Kidney tubule cell (primary cell): Measurements from ENCODE around the gene TRPM2.
"Not testable (repeated sequence)": the region's sequence is repeated elsewhere in the genome, so short reads cannot be mapped to it uniquely, and the experiment has no call there.

Experiments
- DNase-seq: peaks from one replicate; pipeline ENCODE4 v3.0.0-alpha.2; 2018; ENCODE audit warnings: low spot score

The TRPM2 gene

DNA sequence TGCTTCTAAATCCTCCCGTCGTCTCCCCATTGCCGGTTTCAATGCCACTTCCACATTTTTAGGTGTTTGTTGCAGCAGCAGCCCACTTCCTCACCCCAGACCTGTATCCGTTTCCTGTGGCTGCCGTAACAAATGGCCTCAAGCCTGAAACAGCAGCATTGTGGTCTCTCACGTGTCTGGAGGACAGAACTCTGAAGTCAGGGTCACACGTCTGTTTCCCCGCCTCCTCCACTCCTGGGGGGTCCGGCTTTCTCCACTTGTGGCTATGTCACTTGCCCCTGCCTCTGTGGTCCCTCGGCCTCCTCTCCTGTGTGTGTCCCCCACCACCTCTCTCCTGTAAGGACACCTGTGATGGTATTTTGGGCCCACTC is 21.8 kb downstream of the TRPM2 start:
- DNase-seq: no peak

DNA sequence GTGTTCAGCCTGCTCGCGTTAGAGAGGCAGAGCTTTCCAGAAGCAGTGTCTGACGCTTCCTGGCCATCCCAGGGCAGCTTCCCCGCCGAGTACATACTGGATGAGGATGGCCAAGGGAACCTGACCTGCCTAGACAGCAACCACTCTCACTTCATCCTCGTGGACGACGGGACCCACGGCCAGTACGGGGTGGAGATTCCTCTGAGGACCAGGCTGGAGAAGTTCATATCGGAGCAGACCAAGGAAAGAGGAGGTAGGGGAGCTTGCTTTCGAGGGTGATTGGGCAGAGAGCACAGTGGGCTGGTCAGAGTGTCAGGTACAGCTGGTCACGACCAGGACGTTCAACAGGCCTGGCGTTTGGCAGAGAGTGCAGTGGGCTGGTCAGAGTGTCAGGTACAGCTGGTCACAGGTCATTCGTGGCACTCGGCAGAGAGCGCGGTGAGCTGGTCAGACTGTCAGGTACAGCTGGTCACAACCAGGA is 22.4 kb downstream of the TRPM2 start:
- DNase-seq: no peak

DNA sequence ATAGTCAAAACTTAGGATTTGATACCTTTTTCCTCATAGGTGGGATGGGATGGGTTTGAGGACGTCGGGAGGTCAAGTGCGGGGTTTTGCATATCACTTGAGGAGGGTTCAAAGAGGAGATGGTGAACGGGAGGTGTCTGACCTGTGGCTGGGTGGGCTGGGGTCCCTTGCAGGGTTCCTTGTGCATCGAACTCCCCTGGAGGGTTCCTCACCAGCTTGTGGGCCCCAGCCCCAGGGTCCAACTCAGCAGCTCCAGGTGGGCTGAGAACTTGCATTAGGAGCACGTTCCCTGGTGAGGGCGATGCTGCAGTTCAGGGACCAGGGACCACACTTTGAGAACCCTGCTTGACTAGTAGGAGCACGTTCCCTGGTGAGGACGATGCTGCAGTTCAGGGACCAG is 23.2 kb downstream of the TRPM2 start:
- DNase-seq: no peak

DNA sequence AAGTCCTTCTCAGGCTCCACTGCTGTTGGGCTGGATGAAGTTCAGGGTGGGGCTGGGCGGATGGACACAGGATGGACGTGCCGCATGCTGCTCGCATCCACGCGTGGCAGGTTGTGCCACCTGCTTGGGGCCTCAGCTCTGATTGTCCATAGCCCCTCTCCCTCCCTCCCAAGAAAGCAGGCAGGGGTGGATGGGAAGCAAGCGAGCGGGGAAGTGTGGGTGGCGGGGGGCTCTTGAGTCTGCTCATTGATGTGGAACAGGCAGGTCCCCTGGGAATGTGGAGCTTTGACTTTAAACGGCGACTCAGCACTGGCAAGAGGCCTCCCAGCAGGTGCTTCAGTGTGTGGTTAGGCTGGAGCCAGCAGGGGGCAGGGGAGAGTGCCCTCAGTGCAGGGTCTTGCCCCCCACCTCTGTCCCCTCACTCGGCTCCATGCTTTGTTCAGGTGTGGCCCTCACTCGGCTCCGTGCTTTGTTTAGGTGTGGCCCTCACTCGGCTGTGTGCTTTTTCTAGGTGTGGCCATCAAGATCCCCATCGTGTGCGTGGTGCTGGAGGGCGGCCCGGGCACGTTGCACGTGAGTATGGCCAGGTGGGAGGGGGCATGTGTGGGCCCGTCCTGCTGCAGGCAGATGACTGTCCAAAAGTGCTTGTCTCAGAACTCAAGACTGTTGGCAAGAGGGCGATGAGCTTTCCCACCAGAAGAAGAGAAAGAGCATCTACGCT is 23.9 kb downstream of the TRPM2 start:
- DNase-seq: no peak

DNA sequence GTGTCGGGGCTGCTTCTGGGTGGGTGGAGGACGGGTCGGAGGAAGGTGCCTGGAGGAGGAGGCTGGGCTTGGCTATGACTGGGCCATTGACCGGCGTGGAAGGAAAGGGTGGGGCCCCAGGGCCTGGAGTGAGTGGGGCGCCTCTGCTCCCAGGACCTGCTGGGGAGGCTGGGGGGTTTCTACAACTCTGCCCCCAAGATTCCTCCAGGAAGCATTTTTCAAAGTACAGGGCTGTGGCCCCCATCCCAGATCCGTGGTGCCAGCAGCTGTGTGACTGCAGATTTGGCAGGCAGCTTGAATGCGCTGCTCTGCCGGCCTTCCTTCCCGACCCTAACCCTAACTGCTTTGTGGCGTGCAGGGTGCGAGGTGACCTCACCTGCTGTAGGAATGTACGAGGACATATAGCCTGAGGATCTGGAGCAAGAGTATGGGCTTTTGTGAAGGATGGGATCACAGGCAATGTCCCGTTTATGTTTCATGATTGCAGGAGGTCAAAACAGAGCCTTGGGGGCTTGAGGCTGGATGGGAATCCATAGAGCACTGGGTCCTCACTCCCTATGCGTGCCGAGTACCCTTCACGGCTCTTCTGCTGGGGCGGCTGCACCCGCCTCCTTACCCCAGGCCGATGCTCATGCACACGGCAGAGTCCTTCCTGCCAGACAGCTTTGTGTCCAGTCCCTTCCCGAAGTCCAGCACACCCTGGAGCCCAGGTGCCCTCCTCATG is 24.7 kb downstream of the TRPM2 start:
- no peak for DNase-seq

DNA sequence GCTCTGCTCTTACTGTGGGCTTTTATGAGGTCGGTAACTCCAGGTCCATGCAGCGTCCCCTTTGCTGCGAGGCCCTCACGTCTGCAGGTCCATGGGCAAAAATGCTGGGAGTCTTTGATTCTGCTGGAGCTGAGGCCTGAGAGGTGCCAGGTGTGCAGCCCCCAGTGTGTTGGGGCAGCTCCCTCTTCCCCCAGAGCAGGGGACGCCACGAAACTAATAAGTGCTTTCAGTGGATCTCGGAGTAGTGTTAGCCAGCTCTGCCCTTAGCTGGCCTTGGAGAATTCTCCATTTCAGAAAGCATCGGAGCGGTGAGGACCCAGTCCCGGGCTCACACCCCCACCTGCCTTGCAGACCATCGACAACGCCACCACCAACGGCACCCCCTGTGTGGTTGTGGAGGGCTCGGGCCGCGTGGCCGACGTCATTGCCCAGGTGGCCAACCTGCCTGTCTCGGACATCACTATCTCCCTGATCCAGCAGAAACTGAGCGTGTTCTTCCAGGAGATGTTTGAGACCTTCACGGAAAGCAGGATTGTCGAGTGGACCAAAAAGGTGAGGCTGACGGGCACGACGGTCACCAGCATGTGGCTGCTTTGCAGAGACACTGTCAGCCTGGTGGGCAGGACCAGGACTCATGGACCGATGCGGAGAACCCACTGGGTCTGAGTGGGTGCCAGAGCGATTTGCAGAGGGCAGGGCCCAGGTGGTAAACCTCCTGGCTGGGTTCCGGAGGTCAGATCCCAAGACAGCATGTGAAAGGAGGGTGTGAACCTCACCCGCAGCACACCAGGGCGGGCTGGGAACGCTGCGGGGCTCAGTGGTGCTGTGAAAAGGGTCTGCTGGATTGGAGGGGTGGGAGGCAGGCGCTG is 25.5 kb downstream of the TRPM2 start:
- DNase-seq: no peak

DNA sequence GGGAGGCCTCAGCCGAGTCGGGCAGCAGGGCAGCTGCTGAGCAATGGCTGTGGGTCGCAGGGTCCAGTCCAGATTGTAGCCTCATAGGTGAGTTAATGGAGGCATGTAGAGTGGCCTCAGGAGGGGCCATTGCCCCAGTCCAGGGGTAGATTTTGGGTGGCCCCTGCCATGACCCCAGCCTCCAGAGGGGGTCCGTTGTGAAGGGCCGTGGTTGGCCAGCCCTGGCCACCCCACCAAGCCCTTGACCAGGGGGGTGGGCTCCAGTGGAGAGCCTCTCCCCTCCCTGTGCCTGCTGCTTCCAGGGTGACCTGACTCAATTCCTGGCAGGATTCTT is 26.1 kb downstream of the TRPM2 start:
- DNase-seq: no peak

DNA sequence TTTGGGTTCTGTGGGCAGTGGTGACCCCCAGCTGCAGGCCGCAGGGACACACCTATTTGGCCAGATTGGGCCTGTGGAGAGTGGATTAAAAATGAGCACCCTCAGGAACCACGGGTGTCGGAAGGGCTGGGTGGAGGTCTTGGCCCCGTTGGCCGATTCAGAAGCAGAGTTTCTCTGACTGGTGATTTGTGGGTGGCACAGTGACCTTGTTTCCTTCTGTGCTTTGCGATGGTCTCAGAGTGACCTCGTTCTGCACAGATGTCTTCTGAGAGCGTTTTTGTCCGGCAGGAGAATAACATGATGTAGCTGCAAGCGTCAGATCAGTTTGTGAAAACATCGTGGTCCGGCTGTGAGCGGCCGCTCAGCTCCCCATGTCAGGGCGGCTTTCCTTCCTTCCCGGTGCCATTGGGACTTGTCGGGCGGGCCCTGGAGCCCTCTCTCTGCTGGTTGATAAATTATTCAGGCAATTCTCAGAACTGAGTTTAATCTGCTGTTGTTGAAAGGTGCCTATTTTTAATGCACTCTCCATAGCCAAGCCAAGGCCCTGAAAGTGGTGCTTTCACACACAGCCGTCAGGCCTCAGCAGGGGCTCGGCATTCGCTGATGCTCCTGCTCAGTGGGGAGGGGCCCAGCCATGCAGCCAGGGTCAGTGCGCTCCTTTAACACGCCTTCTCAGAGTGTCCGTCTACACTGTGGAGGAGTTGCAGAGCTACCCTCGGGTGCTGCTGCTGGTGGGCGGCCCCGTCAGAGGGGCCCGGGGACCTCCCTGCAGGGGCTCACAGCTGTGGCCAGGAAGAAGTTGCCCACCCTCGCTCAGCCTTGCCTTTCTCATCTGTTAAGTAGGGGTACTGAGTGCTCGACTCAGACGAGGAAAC is 26.8 kb downstream of the TRPM2 start:
- no peak for DNase-seq

DNA sequence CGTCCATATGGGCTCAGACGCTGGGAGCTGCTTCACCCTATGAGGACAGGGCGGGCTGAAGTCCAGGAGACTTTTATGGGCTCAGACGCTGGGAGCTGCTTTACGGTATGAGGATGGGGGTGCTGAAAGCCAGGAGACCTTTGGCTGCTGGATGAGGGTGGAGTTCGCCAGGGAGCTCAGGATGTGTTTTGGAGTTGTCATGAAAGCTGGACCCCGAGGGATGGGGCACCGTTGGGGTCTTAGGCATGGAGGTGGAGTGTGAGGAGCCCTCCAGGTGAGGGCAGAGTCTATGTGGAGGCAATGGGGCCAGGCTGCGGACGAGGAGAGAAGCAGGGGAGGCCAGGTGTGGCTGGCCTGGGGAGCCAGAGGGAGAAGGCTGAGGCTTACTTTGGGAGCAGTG is 27.5 kb downstream of the TRPM2 start:
- no peak for DNase-seq

DNA sequence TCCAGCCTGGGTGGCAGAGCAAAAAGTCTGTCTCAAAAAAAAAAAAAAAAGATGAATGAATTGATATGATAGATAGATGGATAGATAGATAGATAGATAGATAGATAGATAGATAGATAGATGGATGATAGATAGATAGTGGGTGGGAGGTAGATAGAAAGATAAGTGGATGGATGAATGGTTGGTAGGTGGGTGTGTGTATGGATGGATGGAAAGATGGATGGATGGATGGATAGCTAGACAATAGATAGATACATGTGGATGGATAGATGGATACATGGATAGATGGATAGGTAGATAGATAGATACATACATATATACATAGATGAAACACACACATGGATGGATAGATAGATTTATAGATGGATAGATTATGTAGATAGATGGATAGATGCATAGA is 28.5 kb downstream of the TRPM2 start:
- no peak for DNase-seq

DNA sequence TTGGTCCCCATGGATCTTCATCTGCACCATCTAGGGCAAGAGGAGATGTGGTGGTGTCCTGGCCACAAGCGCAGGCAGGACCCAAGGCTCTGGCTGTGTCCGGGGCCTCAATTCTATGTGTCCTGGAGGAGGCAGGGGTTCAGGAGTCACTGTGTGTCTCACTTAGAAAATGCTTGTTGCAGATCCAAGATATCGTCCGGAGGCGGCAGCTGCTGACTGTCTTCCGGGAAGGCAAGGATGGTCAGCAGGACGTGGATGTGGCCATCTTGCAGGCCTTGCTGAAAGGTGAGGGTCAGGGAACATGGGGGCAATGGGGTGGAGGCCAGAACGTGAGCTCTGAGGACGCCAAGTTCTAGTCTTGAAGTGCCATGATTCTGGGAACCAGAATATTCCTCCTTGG is 29.1 kb downstream of the TRPM2 start:
- DNase-seq: no peak

DNA sequence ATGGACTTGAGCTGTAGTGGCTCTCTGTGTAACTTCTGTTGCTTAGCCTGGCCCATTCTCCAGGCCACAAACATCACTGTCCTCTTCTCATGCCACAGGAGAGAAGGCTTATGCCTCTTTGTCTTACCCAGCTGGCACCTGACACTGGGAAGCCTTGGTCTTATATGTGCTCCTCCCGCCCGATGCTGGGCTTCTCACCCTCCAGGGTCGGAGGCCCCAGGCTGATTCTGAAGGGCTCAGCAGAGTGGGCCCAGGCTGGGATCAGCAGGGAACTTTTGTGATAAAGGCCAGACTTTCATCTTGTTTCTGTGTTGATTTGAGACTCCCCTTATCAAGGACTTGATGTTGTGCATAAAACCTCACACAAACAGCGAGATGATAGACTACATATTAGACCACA is 29.8 kb downstream of the TRPM2 start:
- DNase-seq: no peak

DNA sequence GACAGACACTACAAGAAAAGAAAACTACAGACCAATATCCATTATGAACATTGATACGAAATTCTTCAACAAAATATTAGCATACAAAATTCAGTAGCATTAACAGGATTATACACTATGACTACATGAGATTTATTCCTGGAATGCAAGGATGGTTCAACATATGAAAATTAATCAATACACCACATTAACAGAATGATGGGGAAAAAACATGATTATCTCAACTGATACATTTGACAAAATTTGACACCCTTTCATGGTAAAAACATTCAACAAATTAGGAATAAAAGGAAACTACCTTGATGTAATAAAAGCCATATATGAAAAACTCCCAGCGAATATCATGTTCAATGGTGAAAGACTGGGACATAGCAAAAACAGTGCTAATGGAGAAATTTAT is 31.5 kb downstream of the TRPM2 start:
- DNase-seq: no peak

DNA sequence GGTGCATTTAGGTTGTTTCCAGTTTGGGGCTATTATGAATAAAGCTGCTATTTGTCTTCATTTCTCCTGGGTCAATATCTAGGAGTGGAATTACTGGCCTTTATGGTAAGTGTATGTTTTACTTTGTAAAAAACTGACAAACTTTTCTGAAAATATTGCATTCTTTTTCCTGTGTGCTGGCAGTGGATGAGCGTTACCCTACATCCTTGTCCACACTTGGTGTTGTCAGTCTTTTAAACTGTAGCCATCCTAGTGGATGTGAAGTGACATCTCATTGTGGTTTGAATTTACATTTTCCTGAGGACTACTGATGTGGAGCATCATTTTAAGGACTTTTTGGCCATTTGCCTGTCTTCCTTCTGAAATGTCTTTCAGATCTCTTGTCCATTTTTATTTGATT is 35.9 kb downstream of the TRPM2 start:
- no peak for DNase-seq

DNA sequence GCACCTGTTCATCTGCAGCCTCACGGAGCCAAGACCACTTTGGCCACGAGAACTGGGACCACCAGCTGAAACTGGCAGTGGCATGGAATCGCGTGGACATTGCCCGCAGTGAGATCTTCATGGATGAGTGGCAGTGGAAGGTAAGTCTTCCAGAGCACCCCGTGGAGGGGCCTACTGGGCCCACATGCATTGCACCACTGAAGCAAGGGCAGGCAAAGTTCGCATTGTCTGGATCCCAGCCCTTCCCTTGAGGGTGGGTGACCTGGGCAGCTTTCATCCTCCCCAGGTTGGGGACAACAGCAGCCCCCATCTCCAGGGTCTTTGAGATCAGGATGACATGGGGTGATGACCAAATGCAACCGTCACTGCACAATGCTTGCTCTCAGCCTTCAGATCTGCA is 37.5 kb downstream of the TRPM2 start:
- no peak for DNase-seq

DNA sequence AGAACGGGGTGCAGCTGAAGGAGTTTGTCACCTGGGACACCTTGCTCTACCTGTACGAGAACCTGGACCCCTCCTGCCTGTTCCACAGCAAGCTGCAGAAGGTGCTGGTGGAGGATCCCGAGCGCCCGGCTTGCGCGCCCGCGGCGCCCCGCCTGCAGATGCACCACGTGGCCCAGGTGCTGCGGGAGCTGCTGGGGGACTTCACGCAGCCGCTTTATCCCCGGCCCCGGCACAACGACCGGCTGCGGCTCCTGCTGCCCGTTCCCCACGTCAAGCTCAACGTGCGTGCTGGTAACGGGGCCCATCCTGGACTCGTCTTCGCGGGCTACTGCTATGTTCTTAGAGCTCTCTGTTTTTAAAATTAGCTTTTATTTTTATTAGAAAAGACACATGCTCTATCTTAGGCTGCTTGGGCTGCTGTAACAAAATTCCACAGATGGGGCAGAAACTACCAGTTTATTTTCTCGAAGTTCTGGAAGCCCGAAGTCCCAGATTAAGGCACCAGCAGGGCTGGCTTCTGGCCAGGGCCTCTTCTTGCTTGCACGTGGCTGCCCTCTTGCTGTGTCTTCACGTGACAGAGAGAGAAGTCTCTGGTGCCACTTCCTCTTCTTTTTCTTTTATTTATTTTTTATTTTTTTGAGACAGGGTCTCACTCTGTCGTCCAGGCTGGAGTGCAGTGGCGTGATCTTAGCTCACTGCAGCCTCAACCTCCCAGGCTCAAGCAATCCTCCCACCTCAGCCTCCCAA is 38.1 kb downstream of the TRPM2 start:
- no peak for DNase-seq

DNA sequence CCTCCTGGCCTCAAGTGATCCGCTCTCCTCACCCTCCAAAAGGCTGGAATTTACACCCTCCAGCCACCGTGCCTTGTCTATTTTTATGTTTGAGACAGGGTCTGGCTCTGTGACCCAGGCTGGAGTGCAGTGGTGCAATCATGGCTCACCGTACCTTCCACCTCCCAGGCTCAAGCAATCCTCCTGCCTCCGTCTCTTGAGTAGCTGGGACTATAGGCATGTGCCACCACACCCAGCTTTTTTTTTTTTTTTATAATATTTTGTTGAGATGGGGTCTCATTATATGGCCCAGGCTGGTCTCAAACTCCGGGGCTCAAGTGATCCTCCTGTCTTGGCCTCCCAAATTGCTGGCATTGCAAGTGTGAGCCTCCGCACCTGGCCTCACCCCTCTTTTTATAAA is 38.8 kb downstream of the TRPM2 start:
- DNase-seq: no peak

DNA sequence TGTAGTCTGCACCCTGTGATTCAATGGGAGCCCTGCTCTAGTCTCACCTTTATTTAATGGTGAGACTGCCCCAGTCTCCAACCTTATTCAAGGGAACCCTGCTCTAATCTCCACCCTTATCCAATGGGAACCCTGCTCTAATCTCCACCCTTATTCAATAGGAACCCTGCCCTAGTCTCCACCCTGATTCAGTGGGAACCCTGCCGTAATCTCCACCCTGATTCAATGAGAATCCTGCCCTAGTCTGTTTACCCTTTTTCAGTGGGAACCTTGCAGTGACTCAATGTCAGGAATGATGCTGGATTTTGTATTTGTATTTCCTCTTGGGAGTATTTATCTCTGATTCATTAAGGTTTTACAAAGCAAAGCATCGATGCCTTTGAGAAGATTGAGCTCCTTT is 39.5 kb downstream of the TRPM2 start:
- no peak for DNase-seq

DNA sequence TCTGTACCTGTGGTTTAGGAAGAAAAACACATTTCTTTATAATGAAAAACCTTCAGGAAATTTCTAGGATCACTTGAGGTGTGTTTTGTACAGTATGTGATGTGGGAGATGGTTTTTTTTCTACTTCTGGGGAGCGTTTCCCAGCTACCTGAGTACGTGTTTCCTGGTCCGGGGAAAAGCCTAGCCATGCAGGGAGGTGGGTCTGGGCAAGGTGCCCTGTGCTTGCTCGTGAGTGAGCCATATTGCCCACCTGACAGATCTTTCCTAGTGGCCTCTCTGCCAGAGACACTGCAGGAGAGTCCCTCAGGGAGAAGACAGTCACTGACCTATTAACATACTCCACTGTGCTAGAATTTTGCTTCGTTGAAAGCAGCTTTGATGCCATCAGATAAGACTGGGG is 41.3 kb downstream of the TRPM2 start:
- DNase-seq: no peak

DNA sequence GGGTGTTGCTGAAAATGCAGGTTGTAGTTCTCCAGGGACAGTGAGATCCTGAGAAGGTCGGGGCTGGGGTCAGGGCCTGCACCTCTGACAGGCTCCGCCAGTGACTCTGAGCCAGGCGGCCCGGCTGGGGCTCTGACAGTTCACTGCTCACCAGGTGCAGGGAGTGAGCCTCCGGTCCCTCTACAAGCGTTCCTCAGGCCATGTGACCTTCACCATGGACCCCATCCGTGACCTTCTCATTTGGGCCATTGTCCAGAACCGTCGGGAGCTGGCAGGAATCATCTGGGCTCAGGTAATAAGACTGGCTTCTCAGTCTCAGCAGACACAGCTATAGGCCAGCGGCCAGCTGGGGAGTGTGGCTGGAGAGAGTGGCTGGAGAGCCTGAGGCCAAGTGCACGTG is 41.8 kb downstream of the TRPM2 start:
- no peak for DNase-seq

DNA sequence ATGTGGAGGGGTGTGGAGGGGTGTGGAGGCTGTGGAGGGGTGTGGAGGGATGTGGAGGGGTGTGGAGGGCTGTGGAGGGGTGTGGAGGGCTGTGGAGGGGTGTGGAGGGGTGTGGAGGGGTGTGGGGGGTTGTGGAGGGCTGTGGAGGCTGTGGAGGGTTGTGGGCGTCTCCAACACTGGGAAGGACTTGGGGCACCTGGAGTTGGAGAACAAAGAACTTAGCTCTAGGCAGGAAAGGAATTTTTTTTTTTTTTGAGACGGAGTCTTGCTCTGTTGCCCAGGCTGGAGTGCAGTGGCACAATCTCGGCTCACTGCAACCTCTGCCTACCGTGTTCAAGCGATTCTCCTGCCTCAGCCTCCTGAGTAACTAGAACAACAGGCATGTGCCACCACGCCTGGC is 43.4 kb downstream of the TRPM2 start:
- DNase-seq: not testable (repeated sequence)
